Right lobe of liver (tissue), 6 donors: ENCODE data around the gene VEGFA. TPM values are rescaled to one million over a fixed set of nuclear protein-coding genes. Genes with fewer than 3 reads are reported as not detected.

Experiments
- ATAC-seq, 4 donors: fragments of 200-7000 bp; cut with Tn5 transposase; one replicate each; pipeline ENCODE4 v1.9.1; 2020; ENCODE audit warnings: mild to moderate bottlenecking in 4 of 4, moderate library complexity in 4 of 4
- DNase-seq, 3 donors: peaks; one replicate each; pipeline ENCODE4 v3.0.0-alpha.2; 2020
- H3K27ac ChIP-seq, 3 donors: fragments of 200-600 bp; one replicate each; pipeline ENCODE4 v1.8.0; 2022
- H3K27me3 ChIP-seq, 2 donors: fragments of 200-600 bp; one replicate each; pipeline ENCODE4 v1.8.0; 2022
- H3K36me3 ChIP-seq, 4 donors: fragments of 200-600 bp; sonication (generic) in 1 of 4; one replicate each; pipeline versions ENCODE4 v1.5.1 to v1.8.0; 2017 to 2022; ENCODE audit warnings: control low read depth in 1 of 4
- H3K4me1 ChIP-seq, 4 donors: fragments of 200-600 bp; sonication (generic) in 1 of 4; one replicate each; pipeline versions ENCODE4 v1.5.1 to v1.8.0; 2017 to 2022; ENCODE audit warnings: control low read depth in 1 of 4
- H3K4me3 ChIP-seq, 3 donors: fragments of 200-600 bp; one replicate each; pipeline ENCODE4 v1.8.0; 2022
- H3K9me3 ChIP-seq, 4 donors: fragments of 200-600 bp; sonication (generic) in 1 of 4; one replicate each; pipeline versions ENCODE4 v1.5.1 to v1.8.0; 2017 to 2022; ENCODE audit warnings: control low read depth in 1 of 4
- POLR2A ChIP-seq: fragments of 450-650 bp; IDR thresholded peaks from one replicate; pipeline ENCODE4 v1.6.1; 2017; ENCODE audit warnings: antibody characterized with exemption, mild to moderate bottlenecking
- WGBS: methylation state at CpG from one replicate; pipeline ENCODE4 v1.1.6; 2018; ENCODE audit warnings: low coverage, low lambda C conversion rate; ENCODE audit not compliant: insufficient coverage; ENCODE audit errors: missing lambda C conversion rate; 5-methylcytosine and 5-hydroxymethylcytosine counted together
- intact Hi-C, 2 donors: fragments of 100-400 bp; cut with DNase I; formaldehyde crosslinking; loops; one replicate each; pipeline versions ENCODE4 v1.11.2 to v1.14.1; 2022
- total RNA-seq, 6 experiments: library from RNA; depleted of rRNA in 2 of 6; stranded (reverse); fragments of >200 nt in 2 of 6; fragmentation: NEBNext Ultra II Directional in 3 of 6; extraction: Animal tissue kit (Norgen Biotek cat#: 25700) in 3 of 6; gene quantifications; one replicate each; pipeline versions ENCODE4 v1.1.0 to v1.2.4, GENCODE V29; 2016 to 2023
- TF ChIP-seq, protein P1 (sequence below), 4 donors: fragments of 200-600 bp in 3 of 4; fragments of 450-650 bp in 1 of 4; IDR thresholded peaks; one replicate each; pipeline versions ENCODE4 v1.5.1 to v1.8.0; 2016 to 2022; ENCODE audit warnings: antibody characterized with exemption in 4 of 4, mild to moderate bottlenecking in 2 of 4
- donor health status: DM: no; HTN: yes; CAD: no.
- donor health status: DM: no; HTN: no; CAD: no.
- donor health status: DM: no; HTN: no; CAD: no.
- donor health status: DM: no; HTN: yes; CAD: no.
- donor health status: DM: no; HTN: yes; CAD: no.

VEGFA gene
- total RNA-seq, 6 experiments from 2014 or later, result 91.3 to 571 (median 132) TPM

DNA sequence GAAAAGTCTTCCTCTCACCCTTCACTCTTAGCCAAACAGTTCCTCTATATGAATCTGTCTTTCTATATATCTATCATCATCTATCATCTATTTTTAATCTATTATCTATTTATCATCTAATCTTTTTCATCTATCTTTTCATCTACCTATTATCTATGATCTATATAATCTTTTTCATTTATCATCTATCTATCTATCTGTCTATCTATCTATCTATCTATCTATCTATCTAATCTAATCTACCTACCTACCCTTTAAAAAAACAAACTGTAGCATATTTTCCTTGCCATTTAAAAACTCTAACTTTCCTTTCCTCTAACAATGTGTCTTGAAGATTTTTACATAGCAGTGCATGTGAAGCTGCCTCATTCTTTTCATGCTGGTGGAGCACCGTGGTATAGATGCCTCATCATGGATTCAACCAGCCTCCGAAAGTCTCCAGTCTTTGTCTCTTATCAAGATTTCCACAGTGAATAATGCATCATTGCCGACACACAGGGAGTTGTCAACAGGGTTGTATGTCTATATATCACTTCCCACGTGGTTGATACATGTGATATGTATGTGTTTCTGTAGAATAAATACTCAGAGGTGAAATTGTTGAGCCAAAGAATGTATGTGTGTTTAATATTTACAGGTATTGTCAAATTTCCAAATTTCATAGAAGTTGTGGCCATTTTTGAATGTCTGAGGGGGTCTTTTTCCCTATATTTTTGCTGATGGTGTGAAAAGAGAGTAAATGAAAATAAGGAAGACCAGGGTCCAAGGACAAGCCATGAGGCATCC is 51.3 kb downstream of the VEGFA start:
- Histone ChIP-seq H3K9me3 (no peaks in the 10 kb centered on the region), H3K4me3 (no peak overlapping the region), H3K27ac (no peak overlapping the region), H3K4me1 (peaks cover 0 to 40% (median 17%) of the 10 kb centered on the region in 4 donors), H3K36me3 (no peaks in the 10 kb centered on the region), H3K27me3 (no peaks in the 10 kb centered on the region)
- intact Hi-C loops, result loop anchor here (10.0 kb wide), 1 partner anchor 46 kb away; the partner anchor contains the start of gene VEGFA (in 2 of the 2)
- DNase-seq, result no peak
- WGBS, result 73% methylated on average over 4 of the region's 4 CpGs
- ATAC-seq, result no peak
- TF ChIP-seq POLR2A, result no peak
- TF ChIP-seq, protein P1, sequence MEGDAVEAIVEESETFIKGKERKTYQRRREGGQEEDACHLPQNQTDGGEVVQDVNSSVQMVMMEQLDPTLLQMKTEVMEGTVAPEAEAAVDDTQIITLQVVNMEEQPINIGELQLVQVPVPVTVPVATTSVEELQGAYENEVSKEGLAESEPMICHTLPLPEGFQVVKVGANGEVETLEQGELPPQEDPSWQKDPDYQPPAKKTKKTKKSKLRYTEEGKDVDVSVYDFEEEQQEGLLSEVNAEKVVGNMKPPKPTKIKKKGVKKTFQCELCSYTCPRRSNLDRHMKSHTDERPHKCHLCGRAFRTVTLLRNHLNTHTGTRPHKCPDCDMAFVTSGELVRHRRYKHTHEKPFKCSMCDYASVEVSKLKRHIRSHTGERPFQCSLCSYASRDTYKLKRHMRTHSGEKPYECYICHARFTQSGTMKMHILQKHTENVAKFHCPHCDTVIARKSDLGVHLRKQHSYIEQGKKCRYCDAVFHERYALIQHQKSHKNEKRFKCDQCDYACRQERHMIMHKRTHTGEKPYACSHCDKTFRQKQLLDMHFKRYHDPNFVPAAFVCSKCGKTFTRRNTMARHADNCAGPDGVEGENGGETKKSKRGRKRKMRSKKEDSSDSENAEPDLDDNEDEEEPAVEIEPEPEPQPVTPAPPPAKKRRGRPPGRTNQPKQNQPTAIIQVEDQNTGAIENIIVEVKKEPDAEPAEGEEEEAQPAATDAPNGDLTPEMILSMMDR (IDR thresholded peaks at IDR 0.05), result no peak

DNA sequence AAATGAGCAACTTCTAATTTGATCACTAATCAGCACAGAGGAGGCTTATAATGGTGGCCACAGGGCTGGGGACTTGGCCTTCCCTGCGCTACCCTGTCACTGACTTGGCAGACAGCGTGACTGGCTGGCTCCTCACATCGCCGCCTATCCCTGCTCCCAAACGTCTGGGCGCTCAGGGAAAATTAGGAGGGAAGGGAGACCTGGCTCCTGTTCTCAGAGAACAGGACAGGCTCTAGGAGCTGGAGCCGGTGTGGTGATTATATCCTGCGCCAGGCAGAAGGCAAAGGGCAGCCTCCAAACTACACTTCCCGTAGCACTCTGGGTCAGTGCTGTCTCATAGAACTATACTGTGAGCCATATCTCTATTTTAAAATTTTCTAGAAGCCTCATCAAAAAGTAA is 53.4 kb downstream of the VEGFA start:
- TF ChIP-seq, protein P1 (IDR thresholded peaks at IDR 0.05), result no peak
- no peak for TF ChIP-seq POLR2A
- DNase-seq (peak in 1 of 3 donors; percentile 69), ATAC-seq (peak; percentile 64 to 74 (median 68))
- no CpG with 5 or more reads among the region's 9 CpGs for WGBS
- Histone ChIP-seq H3K36me3 (no peaks in the 10 kb centered on the region), H3K27me3 (no peaks in the 10 kb centered on the region), H3K9me3 (no peaks in the 10 kb centered on the region), H3K4me1 (peaks cover 0 to 41% (median 17%) of the 10 kb centered on the region in 4 donors), H3K4me3 (no peak overlapping the region), H3K27ac (peak overlapping the region; percentile 61 to 72 (median 65))
- intact Hi-C loops, result loop anchor here (10.0 kb wide), 1 partner anchor 49 kb away; the partner anchor contains the start of gene VEGFA (in 2 of the 2)

DNA sequence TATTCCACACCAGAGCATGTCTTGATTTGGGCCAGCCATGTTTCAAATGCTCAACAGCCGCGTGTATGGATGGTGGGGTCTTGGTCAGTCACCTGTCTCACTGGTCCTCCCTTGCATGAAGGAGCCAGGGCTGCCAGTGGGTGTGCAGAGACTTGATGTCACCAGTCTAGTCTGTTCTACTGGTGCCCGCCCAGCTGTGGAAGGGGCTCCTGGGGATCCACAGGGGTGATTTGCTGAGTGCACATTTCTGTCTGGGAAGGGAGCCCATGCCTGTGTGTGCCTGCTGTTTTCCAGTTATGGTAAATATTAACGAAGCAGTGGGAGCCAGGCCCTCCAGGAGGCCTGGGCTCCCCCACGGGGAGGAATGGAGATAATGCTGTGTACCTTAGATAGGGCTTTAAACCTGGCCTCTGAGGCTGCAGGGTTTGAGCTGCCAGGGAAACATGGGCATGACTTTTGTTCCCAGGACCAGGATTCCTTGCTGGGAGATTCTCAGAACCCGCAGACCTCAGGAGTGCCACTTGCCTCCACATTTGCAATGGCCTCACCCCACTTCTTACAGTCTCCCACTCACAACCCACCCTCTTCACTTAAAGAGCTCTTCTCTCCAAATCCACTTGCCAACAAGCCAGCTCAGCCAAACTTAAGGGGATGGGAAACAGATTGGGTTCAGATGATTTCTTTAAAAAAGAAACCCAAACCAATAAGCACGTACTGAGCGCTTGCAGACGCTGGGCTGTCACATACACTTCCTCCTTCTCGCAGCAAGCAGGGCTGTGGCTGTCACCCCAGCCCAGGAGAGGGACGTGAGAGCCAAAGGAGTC is 54.1 kb downstream of the VEGFA start:
- no peaks in the 10 kb centered on the region for H3K9me3 ChIP-seq
- H3K4me1 ChIP-seq, result peaks cover 0 to 41% (median 17%) of the 10 kb centered on the region in 4 donors
- TF ChIP-seq POLR2A, result no peak
- TF ChIP-seq, protein P1 (IDR thresholded peaks at IDR 0.05), result peak in 2 of 4 donors; percentile 8 to 10
- H3K4me3 ChIP-seq, result peak overlapping the region in 1 of 3 donors; percentile 26
- no peaks in the 10 kb centered on the region for H3K27me3 ChIP-seq
- 17% methylated on average over 10 of the region's 11 CpGs for WGBS
- ATAC-seq (peak; percentile 91 to 95 (median 94)), DNase-seq (peak; percentile 71 to 92 (median 88))
- H3K36me3 ChIP-seq, result no peaks in the 10 kb centered on the region
- H3K27ac ChIP-seq, result peak overlapping the region; percentile 61 to 72 (median 65)
- intact Hi-C loops, result loop anchor here (10.0 kb wide), 1 partner anchor 49 kb away; the partner anchor contains the start of gene VEGFA (in 2 of the 2)

DNA sequence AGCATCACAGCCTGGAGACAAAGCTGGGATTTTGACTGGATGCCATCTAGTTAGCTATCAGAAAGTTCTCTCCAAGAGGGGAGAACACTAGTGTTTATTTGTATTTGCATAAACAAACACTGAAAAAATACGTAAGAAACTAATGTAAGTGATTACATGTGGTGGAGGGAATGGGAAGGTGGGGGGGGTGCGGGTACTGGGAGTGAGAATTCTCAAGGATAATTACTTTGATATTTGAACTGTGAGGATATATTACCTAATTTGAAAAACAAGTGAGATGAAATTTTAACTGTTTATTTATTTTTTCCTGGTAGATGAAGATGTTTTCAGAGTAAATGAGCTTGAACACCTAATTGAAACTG is 54.7 kb downstream of the VEGFA start:
- intact Hi-C loops, result loop anchor here (10.0 kb wide), 1 partner anchor 50 kb away; the partner anchor contains the start of gene VEGFA (in 2 of the 2)
- H3K27me3 ChIP-seq, result no peaks in the 10 kb centered on the region
- TF ChIP-seq POLR2A, result no peak
- TF ChIP-seq, protein P1 (IDR thresholded peaks at IDR 0.05), result no peak
- DNase-seq, result no peak
- ATAC-seq, result no peak
- peaks cover 0 to 41% (median 17%) of the 10 kb centered on the region in 4 donors for H3K4me1 ChIP-seq
- peak overlapping the region; percentile 53 to 72 (median 61) for H3K27ac ChIP-seq
- no peaks in the 10 kb centered on the region for H3K9me3 ChIP-seq
- H3K36me3 ChIP-seq, result no peaks in the 10 kb centered on the region
- WGBS, result 23% methylated on average over 2 of the region's 2 CpGs
- peak overlapping the region in 1 of 3 donors; percentile 26 for H3K4me3 ChIP-seq
